ENCODE measurements around the gene MOB3B. TPM values are rescaled to one million over a fixed set of nuclear protein-coding genes. Genes with fewer than 3 reads are reported as not detected.

Gene MOB3B
- total and polyA plus RNA-seq, 11 donors, result 0.42 to 2.8 (median 1.8) TPM

DNA sequence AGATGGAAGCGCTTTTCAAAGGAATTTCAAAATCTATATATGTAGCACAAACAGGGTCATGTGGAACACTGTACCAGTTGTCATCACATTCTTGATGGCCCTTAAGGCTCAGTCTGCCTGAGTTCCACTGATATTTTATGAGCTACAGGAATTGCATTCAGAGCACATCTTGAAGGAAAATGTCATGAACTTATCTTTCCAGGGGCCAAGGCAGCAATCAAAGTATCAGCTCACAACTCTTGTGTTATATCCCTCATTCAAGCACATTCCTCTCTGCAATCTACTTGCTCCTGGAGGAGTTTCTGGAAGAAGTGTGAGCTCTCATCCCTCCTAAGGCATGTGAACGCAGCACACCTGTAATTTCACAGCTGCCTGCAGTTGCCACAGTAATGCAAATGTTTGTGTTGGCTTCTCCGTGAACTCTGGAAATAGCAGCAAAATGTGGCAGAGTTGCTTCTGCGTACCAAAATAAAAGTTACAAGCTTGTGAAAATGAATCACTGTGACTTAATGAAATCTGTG, 143.0 kb downstream of the MOB3B start:
- intact Hi-C loops (cut with DNase I), result no loop called here
- H3K27ac ChIP-seq, result no peak overlapping the region
- ATAC-seq (no peak), DNase-seq (no peak)
- no peak for TF ChIP-seq POLR2A (IDR thresholded peaks at IDR 0.05)
- TF ChIP-seq, protein P1, sequence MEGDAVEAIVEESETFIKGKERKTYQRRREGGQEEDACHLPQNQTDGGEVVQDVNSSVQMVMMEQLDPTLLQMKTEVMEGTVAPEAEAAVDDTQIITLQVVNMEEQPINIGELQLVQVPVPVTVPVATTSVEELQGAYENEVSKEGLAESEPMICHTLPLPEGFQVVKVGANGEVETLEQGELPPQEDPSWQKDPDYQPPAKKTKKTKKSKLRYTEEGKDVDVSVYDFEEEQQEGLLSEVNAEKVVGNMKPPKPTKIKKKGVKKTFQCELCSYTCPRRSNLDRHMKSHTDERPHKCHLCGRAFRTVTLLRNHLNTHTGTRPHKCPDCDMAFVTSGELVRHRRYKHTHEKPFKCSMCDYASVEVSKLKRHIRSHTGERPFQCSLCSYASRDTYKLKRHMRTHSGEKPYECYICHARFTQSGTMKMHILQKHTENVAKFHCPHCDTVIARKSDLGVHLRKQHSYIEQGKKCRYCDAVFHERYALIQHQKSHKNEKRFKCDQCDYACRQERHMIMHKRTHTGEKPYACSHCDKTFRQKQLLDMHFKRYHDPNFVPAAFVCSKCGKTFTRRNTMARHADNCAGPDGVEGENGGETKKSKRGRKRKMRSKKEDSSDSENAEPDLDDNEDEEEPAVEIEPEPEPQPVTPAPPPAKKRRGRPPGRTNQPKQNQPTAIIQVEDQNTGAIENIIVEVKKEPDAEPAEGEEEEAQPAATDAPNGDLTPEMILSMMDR (IDR thresholded peaks at IDR 0.05), result no peak
- H3K9me3 ChIP-seq, result no peaks in the 10 kb centered on the region
- H3K36me3 ChIP-seq, result no peaks in the 10 kb centered on the region
- peaks cover 0 to 5% (median 0%) of the 10 kb centered on the region in 12 donors for H3K4me1 ChIP-seq
- H3K4me3 ChIP-seq, result no peak overlapping the region
- 83 to 89% (median 88%) methylated on average over 4 of the region's 4 CpGs for whole genome bisulfite sequencing, 4 donors
- no peaks in the 10 kb centered on the region for H3K27me3 ChIP-seq

DNA sequence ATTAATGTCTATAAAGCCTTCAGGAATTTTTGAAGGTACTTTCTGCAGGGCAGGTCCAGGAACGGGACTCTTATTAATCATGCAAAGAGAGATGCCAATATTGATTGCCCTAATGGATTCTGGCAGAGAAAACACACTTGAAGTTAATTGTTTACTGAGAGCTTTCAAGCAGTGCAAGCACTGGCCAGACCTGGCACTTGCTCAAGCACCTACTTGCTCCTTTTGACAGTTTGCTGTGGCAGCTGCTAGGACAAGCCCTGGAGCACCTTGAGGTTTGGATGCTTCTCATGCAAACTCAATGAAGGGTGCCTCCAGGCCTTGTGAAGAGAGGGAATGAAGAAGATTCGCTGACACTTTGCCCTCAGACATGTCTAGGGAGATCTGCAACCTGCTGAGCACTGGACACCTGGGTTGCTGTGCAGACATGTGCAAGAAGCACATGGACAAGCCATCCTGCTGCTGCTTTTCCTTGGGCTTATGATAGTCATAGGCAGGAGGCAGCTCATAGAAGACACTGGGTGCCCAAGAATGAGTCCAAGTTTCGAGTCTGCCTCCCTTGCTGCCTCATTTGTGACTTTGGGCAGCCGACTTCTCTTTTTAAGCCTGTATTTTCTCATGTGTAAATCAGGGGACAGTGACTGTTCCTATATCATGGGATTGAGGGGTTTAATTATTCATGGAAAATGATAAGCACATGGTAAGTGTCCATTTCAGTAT, 143.8 kb downstream of the MOB3B start:
- intact Hi-C loops (cut with DNase I), result no loop called here
- Histone ChIP-seq H3K4me1 (peaks cover 0 to 5% (median 0%) of the 10 kb centered on the region in 12 donors), H3K27ac (no peak overlapping the region), H3K27me3 (no peaks in the 10 kb centered on the region), H3K4me3 (no peak overlapping the region), H3K9me3 (no peaks in the 10 kb centered on the region), H3K36me3 (no peaks in the 10 kb centered on the region)
- 82 to 86% (median 83%) methylated on average over 4 of the region's 4 CpGs for WGBS, 4 donors
- ATAC-seq, result no peak
- no peak for DNase-seq
- no peak for TF ChIP-seq POLR2A (IDR thresholded peaks at IDR 0.05)
- TF ChIP-seq, protein P1 (IDR thresholded peaks at IDR 0.05), result no peak

DNA sequence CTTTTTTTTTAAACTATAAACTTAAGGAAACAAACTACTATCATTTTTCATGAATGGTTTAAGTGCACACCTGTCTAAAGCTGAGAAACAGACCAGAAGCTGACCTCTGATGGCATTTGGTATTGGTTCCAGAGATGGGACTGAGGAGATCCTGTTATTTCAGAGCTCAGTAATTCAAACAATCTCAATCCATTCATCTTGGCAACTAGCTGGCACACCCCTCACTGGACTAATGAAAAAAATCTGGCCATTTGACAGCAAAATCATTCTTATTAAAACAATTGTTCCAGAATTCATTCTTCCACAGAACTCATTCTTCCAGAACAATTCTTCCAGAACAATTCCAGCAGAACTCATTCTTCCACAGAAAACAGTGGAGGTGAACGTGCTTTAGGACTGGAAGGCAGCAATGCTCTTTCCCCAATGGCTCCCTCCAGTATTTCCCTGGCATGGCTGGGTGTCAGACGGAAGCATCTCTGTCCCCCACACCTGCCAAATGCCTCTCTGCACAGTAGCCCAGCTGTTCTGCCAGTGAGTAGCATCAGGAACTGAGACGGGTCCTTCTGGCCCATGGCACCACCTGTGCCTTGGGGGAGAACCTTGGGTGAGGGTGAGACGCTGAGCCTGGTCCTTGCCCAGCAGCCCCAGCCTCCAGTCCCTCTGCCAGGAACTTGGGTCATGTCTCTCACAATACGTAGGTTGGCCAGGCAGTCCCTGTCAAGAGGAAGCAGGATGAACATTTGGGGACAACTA, 145.2 kb downstream of the MOB3B start:
- TF ChIP-seq, protein P1 (IDR thresholded peaks at IDR 0.05), result no peak
- TF ChIP-seq POLR2A (IDR thresholded peaks at IDR 0.05), result no peak
- Histone ChIP-seq H3K36me3 (no peaks in the 10 kb centered on the region), H3K9me3 (no peaks in the 10 kb centered on the region), H3K4me3 (no peak overlapping the region), H3K27me3 (no peaks in the 10 kb centered on the region), H3K27ac (no peak overlapping the region), H3K4me1 (peaks cover 0 to 4% (median 0%) of the 10 kb centered on the region in 12 donors)
- DNase-seq, result no peak
- 89 to 95% (median 91%) methylated on average over 4 to 5 of the region's 5 CpGs for WGBS, 4 donors
- intact Hi-C loops (cut with DNase I), result loop anchor here in 1 of 10 donors (5.0 kb wide), 1 partner anchor 52 kb away; no protein-coding TSS in a partner anchor
- ATAC-seq, result no peak

DNA sequence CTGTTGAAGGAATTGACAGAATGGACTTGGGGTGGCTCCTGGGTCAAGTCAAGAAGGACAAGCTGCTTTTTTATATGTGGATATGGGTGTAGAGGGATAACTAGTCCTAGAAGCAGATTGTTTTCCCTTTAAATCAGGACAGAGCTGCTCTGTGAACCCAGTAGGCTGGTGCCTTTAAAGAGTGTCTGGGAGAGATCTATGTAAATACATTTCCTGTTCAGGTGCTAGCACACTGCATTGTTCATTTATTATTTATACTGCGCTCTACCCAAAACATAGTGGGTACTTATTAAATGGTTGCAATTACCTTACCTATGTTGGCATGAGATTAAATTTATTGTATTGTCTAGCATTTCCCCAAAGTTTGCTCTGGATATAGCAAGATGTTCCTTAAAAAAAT, 146.1 kb downstream of the MOB3B start:
- H3K36me3 ChIP-seq, result no peaks in the 10 kb centered on the region
- no peaks in the 10 kb centered on the region for H3K27me3 ChIP-seq
- no peaks in the 10 kb centered on the region for H3K9me3 ChIP-seq
- WGBS, 4 donors, result 93 to 100% (median 95%) methylated on average over 1 of the region's 1 CpG
- DNase-seq (no peak), ATAC-seq (no peak)
- no peak overlapping the region for H3K27ac ChIP-seq
- H3K4me1 ChIP-seq, result no peaks in the 10 kb centered on the region
- no peak overlapping the region for H3K4me3 ChIP-seq
- TF ChIP-seq POLR2A (IDR thresholded peaks at IDR 0.05), result no peak
- TF ChIP-seq, protein P1 (IDR thresholded peaks at IDR 0.05), result no peak
- intact Hi-C loops (cut with DNase I), result loop anchor here in 1 of 10 donors (5.0 kb wide), 1 partner anchor 51 kb away; no protein-coding TSS in a partner anchor
